GM19438 (cell line): ENCODE data around the gene UBE2F.
"Not testable (repeated sequence)": the region's sequence is repeated elsewhere in the genome, so short reads cannot be mapped to it uniquely, and the experiment has no call there.

ENCODE experiments used
- ATAC-seq: cut with Tn5 transposase; IDR thresholded peaks from one replicate; pipeline ENCODE4 v1.9.1; 2021; ENCODE audit warnings: low read depth; ENCODE audit not compliant: unreplicated experiment

UBE2F gene

DNA sequence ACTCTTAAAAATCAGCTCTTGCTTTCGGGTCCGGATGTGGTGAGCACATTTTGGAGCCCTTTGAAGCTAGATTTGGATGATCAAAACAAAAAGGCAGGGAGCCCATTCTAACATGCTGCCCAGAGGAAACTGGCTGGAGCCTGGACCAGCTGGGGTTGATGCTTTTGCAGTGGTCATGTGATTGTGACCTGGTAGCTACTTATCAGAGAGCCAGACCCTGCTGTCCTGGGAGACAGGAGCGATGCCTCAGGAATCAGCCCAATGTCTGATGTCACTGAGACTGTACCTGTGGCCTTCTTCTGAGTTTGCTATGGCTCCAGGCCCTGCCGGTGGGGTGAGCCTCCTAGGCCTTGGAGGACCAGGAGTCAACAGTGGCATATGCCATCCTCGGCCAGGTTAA, 75.3 kb downstream of the UBE2F start:
- ATAC-seq = no peak

DNA sequence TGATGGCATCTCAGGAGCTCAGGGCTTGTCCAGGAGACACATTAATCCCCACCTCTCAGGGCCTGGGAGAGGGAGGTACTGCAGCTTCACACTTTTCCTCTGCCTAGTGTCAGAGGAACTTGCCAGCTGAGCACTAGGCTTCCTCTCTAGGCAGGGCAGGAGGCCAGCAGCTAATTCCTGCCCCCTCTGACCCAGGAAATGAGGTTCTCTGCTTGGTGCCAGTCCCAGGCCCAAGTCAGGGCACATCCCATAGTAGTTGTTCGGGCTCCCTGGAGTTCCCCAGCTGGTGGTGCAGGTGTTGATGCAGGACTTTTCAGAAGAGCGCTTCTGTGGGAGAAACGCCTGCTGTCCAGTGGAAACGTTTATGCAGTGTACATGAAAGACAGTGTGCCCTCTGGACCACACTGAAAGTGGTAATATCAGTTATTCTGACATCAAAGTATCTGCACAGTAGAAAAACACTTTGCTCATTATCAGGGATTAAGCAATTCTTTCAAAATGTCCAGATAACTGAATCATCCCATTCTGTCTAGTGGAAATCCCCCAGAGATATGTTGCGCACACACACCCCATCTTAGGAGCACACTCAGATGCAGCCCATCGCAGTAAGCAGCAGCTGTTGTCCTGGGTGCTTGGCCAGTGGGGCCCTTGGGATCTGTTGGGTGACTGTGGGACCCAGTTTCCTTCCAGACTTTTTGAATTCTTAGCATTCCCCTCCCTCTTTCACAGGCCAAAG, 76.2 kb downstream of the UBE2F start:
- no peak for ATAC-seq

DNA sequence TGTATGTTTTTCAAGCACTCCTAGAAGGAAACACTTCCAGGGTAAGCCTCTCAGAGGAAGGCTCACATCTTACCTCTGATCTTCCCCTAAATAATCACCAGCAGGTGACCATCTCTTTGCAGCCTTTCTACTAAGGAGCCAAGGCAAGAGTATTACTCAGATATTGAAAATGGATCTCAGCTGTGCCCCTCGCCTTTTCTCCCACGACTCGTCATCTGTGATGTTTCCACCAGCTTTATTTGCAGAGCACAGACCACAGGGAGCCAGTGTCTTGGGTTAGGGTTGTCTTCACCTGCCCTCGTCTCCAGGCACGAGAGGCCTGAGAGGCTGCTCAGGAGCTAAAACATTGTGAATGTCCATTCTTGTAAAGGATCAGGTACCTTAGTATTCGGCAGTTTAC, 77.0 kb downstream of the UBE2F start:
- ATAC-seq = no peak

DNA sequence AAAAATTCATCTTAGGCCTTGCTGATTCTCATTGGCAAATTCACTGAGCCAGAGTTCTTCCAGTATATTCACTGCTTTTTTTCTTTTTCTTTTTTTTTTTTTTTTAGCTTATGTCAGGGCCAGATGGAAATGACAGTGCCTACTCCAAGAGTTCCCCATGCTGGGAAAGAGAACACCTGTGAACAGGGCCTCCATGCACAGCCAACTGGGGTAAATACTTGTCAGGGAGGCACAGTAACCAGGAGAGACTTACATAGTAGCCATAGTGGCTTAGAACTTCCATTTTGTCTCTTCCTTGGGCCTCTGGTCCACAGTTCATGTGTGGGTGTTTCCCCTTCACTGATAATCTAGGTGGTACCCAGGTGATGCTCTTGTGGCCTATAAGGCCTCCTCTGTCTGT, 78.8 kb downstream of the UBE2F start:
- no peak for ATAC-seq

DNA sequence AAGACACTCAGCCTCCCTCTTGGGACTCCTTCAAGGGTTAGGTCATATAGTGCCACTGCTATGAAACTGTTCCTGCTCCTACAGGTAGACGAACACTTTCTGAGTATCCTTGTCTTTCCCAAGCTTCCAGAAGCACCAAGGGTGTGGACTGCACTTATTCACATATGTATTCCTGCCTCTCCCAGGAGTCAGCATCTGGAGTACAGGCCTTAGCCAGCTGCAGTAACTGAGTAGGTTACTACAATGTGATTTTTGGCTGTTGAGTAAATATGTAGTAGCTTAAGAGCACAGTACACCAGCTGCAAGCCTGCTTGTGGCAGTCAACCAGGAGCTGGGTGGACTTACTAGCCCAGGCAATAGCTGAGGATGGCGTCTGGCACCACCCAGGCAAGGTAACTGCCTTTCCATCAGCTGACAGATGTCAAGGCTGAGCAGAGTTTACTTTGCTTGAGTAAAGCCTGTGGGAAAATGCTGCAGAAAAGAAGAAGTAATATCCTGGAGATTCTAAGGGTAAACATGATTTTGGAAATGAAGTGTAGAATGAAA, 80.0 kb downstream of the UBE2F start:
- ATAC-seq = no peak

DNA sequence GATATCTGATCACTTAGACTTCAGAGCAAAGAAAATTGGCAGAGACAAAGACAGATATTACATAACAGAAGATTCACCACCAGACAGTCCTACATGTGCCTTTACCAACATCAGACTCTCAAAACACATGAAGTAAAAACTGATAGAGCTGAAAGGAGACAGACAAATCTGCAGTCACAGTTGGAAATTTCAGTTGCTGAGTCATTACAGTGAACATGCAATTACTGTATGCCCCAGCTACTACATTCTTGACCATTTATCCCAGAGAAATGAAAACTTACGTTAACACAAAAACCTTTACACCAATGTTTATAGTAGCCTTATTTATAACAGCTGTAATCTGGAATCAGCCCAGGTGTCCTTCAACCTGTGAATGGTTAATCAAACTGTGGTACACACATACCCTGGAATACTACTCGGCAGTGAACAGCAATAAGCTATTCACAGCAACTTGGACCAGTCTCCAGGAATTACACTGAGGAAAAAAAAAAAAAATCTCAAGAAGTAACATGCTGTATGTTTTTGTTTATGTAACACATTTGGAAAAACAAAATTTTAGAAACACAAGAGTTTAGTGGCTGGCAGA, 86.5 kb downstream of the UBE2F start:
- ATAC-seq = no peak

DNA sequence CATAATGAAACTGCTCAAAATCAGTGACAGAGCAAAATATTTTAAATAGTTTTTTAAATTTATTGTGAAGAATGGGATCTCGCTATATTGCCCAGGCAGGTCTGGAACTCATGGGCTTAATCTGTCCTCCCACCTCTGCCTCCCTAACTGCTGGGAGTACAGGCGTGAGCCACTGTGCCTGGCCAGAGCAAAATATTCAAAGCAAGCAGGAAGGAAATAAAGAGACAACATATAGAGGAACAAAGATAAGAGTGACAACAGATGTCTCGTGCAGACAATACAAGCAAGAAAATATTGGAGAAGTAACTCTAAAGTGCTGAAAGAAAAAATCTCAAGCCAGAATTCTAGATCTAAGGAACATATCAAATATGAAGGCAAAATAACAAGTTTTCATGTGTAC, 89.0 kb downstream of the UBE2F start:
- no peak for ATAC-seq

DNA sequence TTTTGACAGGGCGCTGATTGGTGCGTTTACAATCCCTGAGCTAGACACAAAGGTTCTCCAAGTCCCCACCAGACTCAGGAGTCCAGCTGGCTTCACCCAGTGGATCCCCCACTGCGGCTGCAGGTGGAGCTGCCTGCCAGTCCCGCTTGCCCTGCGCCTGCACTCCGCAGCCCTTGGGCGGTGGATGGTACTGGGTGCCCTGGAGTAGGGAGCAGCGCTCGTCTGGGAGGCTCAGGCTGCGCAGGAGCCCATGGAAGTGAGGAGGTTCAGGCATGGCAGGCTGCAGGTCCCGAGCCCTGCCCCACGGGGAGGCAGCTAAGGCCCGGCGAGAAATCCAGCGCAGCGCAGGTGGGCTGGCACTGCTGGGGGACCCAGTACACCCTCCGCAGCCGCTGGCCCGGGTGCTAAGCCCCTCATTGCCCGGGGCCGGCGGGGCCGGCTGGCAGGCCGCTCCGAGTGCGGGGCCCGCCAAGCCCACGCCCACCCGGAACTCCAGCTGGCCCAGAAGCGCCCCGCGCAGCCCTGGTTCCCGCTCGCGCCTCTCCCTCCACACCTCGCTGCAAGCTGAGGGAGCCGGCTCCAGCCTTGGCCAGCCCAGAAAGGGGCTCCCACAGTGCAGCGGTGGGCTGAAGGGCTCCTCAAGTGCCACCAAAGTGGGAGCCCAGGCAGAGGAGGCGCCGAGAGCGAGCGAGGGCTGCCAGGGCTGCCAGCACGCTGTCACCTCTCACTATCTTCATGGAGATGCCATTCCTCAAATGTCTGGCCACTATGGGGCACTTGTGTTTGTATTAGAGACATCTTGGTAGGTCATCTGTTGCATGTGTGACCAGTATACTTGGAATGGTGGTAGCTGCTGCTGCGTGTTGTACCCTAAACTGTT, 91.1 kb downstream of the UBE2F start:
- ATAC-seq = not testable (repeated sequence)

DNA sequence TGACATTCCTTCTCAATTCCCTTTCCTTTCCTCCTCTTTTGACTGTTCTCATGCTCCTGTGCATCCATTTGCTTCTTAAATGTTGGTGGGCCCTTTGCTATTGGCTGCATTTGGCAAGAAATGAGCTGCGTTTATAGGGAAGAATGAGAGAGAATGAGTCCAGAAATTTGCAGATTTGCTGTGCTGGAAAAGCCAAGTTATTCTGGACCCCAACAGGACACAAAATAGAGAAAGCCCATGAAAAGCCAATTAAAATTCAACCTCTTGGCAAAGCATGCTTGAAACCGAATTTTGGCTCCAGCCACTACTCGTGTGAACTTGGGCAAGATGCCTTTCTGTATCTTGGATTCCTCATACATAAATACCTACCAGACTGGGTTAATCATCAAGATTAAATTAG, 92.7 kb downstream of the UBE2F start:
- no peak for ATAC-seq

DNA sequence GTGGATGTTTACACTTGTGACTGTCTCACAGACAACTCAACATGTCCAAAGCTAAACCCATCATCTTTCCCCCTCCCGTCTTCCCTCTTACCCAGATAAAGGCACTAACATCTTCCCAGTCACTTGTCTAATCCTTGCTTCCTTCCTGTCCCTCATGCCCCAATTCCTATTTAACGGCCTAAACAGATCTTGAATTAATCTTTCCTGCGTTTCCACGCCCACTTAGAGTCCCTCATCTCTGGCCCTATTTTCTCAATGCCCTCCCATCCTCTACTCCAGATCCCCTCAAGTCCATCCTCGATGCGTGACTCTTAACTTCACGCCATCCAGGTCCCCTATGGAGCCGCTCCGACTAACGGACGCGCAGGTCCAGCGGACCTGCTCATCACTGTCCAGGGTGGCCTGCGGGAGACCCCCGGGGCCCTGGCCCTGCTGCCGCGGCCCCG, 93.3 kb downstream of the UBE2F start:
- no peak for ATAC-seq

DNA sequence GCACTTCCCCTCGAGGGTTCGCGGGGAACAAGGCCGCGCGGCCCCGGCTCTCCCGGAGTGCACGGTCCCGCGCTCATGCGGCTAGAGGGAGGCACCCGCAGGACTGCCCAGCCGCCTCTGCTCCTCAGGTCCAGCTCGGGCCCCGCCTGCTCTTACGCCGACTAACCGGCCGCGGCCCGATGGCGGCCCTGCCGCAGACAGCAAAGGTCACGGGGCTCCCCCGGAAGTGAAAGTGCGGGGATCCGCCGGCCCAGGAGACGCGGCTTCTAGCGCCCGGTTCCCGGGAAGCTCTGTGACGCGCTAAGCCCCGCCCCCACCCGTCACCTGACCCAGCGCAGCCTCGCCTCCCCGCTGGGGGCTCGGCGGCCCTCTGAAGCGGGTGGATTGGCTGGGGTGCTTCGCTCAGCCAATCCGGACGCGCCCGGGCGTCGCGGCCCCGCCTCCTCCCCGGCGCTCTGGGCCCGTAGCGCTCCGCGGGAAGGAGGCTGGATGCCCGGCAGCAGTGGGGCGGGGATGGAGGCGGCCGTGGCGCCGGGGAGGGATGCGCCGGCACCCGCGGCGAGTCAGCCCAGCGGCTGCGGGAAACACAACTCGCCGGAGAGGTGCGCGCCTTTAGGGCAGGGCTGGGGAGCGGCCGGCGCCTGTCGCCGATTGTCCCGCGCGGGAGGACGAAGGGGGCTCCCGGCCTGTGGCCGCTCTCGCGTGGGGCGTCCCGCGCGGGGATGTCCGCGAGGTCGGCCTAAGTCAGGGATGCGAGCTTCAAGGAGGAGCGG, 93.9 kb downstream of the UBE2F start, which contains the start of gene SCLY:
TSS of gene SCLY (plus strand) at position 460 of the 773 bp plus-strand sequence. CDS start at position 514, 54 bp downstream.
- peak; percentile 92 for ATAC-seq

DNA sequence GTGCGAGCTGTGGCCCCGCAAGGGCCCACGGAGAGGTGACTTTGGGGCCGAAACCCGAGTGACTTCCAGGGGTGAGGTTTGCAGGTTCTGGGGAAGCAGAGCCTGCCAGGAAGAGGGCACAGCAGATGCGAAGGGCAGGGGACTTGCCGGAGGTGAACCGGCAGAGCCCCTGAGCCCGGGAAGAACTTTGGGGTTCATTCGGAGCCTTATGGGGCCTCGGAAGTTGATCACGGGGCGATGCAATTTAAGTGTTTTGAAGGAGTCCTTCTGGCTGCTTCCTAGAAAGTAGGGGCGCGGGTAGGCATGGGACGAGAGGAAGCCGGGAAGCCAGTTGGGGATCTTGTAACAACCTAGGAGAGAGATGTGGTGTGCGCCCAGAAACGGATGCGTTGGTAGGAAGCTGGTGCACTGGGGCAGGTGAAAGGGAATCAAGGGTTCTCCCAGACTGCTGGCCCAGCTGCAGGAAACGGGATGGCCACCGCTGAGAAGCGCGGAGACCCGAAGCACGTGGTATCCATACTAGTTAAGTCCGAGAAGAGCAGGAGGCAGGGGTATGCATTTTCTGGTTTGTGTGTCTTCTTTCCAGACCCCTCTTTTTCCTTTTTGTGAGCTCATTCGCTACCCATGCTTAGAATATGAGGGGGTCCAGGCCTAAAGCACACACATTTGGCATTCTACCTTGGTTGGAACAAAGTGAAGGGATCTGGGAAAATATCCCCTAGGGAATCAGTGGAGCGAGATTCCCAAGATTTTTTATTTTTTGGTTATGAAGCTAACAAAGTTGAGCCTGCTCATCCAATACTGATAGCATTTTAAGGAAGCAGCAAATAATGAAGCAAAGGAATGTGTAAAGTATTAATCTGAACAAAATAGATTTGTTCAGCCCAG, 94.7 kb downstream of the UBE2F start:
- peak; percentile 28 for ATAC-seq

DNA sequence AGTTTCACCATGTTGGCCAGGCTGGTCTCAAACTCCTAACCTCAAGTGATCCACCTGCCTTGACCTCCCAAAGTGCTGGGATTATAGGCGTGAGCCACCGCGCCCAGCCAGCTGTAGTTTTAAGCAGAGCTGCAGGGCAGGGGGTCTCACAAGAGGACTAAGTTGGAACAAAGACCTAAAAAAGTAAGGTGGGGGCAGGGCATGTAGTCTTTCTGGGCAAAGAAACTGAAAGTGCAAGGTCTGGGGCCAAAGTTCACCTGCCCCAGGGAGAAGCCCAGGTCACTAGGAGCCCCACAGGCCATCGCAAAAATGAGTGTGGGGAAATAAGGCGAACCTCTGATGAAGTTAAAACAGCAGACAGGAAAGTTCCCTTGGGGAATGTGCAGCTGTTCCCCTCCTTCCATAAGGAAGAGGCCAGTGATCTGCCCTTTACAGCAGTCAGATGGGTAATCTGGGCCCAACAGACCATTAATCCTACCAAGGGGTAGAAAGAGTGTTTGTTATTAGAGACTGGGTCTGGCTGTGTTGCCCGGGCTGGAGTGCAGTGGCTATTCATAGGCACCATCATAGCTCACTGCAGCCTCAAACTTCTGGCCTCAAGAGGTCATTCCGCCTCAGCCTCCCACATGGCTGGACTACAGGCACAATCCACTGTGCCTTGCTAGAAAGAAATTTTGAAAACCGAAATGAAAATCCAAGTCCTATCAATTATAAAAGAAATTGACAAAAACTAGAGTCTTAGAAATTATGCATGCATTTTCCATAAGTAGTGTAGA, 96.8 kb downstream of the UBE2F start:
- no peak for ATAC-seq

DNA sequence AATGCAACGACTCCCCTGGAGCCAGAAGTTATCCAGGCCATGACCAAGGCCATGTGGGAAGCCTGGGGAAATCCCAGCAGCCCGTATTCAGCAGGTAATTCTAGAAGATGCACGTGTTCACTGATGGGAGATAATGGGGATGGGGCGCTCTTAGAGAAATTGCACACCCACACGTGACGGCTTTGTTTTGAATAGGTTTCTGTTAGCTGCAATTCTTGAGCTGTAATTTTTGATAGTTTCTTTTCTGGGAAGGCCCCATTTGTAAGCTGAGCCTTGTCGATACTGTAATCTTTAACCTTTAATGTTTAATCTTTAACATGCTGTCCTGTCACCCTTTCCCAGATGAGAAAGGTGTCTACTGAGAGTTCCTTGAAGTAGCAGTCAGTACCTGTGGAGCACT, 97.6 kb downstream of the UBE2F start:
- ATAC-seq = no peak

DNA sequence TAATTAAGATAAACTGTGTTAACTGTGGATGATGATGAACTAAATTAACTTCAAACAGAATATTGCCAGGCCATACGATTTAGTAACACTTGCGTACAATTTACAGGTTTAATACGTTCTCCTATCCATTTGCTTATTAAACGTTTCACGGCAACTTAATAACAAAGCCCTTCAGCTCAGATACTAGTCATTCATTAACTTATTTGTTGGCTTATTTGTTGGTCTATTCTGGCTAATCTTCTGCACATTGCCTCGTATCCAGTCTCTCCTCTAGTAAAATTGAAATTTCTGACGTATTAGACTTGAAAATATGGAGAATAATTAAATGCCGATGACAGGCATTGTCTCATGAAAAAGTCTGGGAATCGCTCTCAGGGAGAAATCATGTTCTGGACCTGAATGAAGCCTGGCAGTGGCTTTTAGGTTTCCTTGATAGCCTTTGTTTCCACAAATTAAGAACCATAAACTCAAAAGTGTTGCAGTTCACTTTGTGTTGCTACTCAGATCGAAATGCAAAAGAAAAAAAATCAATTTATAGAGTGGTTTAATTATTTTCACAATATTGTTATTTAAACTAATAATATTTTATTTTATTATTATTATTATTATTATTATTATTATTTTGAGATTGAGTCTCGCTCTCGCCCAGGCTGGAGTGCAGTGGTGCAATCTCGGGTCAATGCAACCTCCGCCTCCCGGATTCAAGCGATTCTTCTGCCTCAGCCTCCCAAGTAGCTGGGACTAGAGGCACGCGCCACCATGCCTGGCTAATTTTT, 98.4 kb downstream of the UBE2F start:
- no peak for ATAC-seq

DNA sequence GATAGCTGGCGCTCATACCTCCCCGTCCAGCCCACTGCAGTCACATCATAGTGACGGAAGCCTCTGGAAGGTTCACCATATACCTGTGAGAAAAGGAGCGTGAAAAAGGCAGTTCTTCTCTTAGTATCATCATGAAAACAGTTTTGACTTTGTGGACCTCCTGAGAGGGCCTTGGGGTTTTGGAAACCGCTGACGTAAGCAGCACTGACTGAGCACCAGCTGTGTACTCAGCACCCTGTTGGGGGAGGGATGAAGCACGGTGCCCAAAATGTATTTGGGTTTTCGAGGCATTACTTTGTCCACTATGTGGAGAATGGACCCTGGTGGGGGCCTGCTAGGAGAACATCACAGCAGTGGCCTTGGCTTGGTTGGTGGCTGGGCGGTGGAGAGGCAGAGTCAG, 99.4 kb downstream of the UBE2F start:
- ATAC-seq = no peak

DNA sequence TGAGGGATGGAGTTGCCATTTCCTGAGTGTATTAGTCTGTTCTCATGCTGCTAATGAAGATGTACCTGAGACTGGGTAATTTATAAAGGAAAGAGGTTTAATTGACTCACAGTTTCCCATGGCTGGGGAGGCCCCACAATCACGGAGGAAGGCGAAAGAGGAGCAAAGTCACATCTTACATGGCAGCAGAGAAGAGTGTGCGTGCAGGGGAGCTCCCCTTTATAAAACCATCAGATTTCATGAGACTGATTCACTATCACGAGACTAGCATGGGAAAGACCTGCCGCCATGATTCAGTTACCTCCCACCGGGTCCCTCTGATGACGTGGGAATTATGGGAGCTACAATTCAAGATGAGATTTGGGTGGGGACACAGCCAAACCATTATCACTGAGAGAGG, 99.9 kb downstream of the UBE2F start:
- ATAC-seq = not testable (repeated sequence)

DNA sequence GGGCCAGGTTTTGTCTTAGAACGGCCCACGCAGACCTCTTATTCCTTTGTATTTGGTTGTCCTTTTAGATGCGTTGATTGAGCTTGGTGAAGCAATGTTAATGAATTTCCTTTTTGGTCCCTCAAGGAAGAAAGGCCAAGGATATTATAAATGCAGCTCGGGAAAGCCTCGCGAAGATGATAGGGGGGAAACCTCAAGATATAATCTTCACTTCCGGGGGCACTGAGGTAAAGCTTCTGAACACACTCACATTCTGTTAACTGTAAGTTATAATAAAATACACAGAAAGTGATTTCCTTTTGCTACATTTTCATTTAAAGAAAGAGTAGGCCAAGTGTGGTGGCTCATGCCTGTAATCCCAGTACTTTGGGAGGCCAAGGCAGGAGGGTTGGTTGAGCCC, 101.1 kb downstream of the UBE2F start:
- no peak for ATAC-seq
